Keratinocyte (primary cell): Measurements from ENCODE around the gene AKAP8L.

Experiments used
- CTCF ChIP-seq, 3 experiments: IDR thresholded peaks in 1 of 3; conservative IDR thresholded peaks in 1 of 3; optimal IDR thresholded peaks in 1 of 3; 2 replicates in 2 of 3; 3 replicates in 1 of 3; pipeline versions ENCODE3 to v1.5.1; 2011; ENCODE audit warnings: low read length in 3 of 3, mild to moderate bottlenecking in 3 of 3, moderate library complexity in 2 of 3, control low read depth in 1 of 3, inconsistent platforms in 1 of 3; ENCODE audit not compliant: insufficient read depth in 2 of 3; ENCODE audit errors: extremely low read depth in 1 of 3
- EZH2 ChIP-seq: IDR thresholded peaks from one replicate; pipeline ENCODE4 v1.6.1; 2012; ENCODE audit warnings: inconsistent platforms, mild to moderate bottlenecking, low read length, moderate library complexity

GRCh38 chr19:15432018-15432494 is 13.3 kb upstream of the AKAP8L start:
- TF ChIP-seq CTCF (optimal IDR thresholded peaks at IDR 0.05 in 1 of 3, IDR thresholded peaks at IDR 0.05 in 1 of 3, conservative IDR thresholded peaks at IDR 0.05 in 1 of 3; ENCODE audit: extremely low read depth in 1 of 3, insufficient read depth in 2 of 3, low read length in 3 of 3) = no peak
- no peak for TF ChIP-seq EZH2
